ENCODE data around the gene CDH18. TPM values are rescaled to one million over a fixed set of nuclear protein-coding genes. Genes with fewer than 3 reads are reported as not detected.

Gene CDH18
- total and polyA plus RNA-seq, 2 of the 4 experiments (the other 2 are of a cell fraction): 0.24 to 1.1 TPM

DNA sequence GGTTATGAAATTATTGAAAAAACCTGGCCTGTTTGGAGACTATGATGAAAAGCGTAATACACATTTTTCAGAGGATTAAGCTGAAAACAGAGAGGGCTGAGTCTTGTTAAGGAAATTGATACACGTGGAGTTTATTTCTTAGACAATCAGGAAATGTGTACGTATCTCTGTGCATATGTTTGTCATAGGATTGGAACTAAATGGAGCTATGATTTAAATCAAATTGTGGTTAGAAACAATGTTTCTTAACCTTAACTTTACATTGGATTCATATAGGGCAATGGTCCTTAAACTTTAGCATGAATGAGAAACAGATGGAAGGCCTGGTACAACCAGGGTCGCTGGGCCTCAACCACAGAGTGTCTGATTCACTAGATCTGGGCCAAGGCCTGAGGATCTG lies 451.6 kb downstream of the CDH18 start:
- Histone ChIP-seq H3K79me1 (ENCODE audit: low read depth in 1 of 2, low read length in 2 of 2) (no peaks in the 10 kb centered on the region), H2AK5ac (ENCODE audit: low read depth, low read length) (no peak overlapping the region), H2AK9ac (replicated peaks; ENCODE audit: low read depth, low read length, poor library complexity) (no peak overlapping the region), H4K20me1 (ENCODE audit: insufficient read depth, low read length) (no peaks in the 10 kb centered on the region), H3K9ac (ENCODE audit: low read depth, low read length) (no peak overlapping the region), H3K23ac (ENCODE audit: low read depth, low read length) (no peak overlapping the region), H3K14ac (replicated peaks; ENCODE audit: low read depth, low read length) (no peak overlapping the region), H3K56ac (ENCODE audit: extremely low read depth, insufficient read depth, low read length) (no peak overlapping the region), H3K9me1 (ENCODE audit: insufficient read depth, low read length) (no peaks in the 10 kb centered on the region), H2BK20ac (ENCODE audit: low read depth, low read length) (no peak overlapping the region), H4K8ac (ENCODE audit: low read depth in 2 of 2, low read length in 2 of 2) (no peak overlapping the region), H2BK15ac (ENCODE audit: low read depth, low read length) (no peak overlapping the region), H3K27ac (ENCODE audit: insufficient read depth, low read length) (no peak overlapping the region), H3K4me1 (ENCODE audit: control insufficient read depth, insufficient read depth, low read length) (no peaks in the 10 kb centered on the region), H3K4ac (ENCODE audit: low read depth, low read length) (no peak overlapping the region), H4K5ac (ENCODE audit: low read depth, low read length) (no peak overlapping the region), H2BK5ac (ENCODE audit: low read depth, low read length, poor library complexity, severe bottlenecking) (no peak overlapping the region), H4K91ac (ENCODE audit: insufficient read depth, low read depth, low read length) (no peak overlapping the region), H3K4me3 (ENCODE audit: insufficient read depth, low read depth, low read length) (no peak overlapping the region), H3K4me2 (ENCODE audit: low read depth, low read length) (no peak overlapping the region), H2BK120ac (ENCODE audit: low read depth, low read length) (no peak overlapping the region), H2AFZ (replicated peaks; ENCODE audit: low read length, poor library complexity) (no peak overlapping the region), H3K36me3 (ENCODE audit: control insufficient read depth, insufficient read depth, low read length) (no peaks in the 10 kb centered on the region), H3K18ac (ENCODE audit: low read depth, low read length) (no peak overlapping the region), H3K9me3 (ENCODE audit: control insufficient read depth, insufficient read depth, low read length) (peaks cover 5% of the 10 kb centered on the region; the same call in 1 of the 2 replicates), H3K27me3 (ENCODE audit: control insufficient read depth, insufficient read depth, low read length) (no peaks in the 10 kb centered on the region)
- ChIA-PET POLR2A (ENCODE audit: unreplicated experiment) (no interaction called here), CTCF (no interaction called here)
- intact Hi-C loops (cut with micrococcal nuclease): no loop called here
- no TSS peak for BruUV-seq (replicated peaks)
- dilution Hi-C loops (cut with HindIII; ENCODE audit: low sequenced_read_pairs, unreplicated experiment): no loop called here
- ATAC-seq (ENCODE audit: low read depth): no peak
- TF ChIP-seq RFX5 (IDR thresholded peaks at IDR 0.05; ENCODE audit: low read depth, low read length): no peak
- no peak for TF ChIP-seq RCOR1 (IDR thresholded peaks at IDR 0.05; ENCODE audit: insufficient replicate concordance, low read length)
- no peak for TF ChIP-seq CHD1 (IDR thresholded peaks at IDR 0.05; ENCODE audit: low read depth, low read length)
- TF ChIP-seq POLR2A (IDR thresholded peaks at IDR 0.05; ENCODE audit: low read depth, low read length): no peak
- no peak for TF ChIP-seq MAZ (IDR thresholded peaks at IDR 0.05; ENCODE audit: borderline replicate concordance, low read depth, low read length)
- no peak for TF ChIP-seq ELK1 (IDR thresholded peaks at IDR 0.05; ENCODE audit: borderline replicate concordance, low read depth, low read length)
- no peak for TF ChIP-seq MXI1 (IDR thresholded peaks at IDR 0.05; ENCODE audit: borderline replicate concordance, low read depth, low read length)
- no peak for TF ChIP-seq CTCF (conservative IDR thresholded peaks at IDR 0.05; ENCODE audit: low read depth, low read length)
- no peak for TF ChIP-seq MAFK (IDR thresholded peaks at IDR 0.05; ENCODE audit: low read depth, low read length)
- TF ChIP-seq SMC3 (IDR thresholded peaks at IDR 0.05; ENCODE audit: low read depth, low read length): no peak
- TF ChIP-seq, protein P1, sequence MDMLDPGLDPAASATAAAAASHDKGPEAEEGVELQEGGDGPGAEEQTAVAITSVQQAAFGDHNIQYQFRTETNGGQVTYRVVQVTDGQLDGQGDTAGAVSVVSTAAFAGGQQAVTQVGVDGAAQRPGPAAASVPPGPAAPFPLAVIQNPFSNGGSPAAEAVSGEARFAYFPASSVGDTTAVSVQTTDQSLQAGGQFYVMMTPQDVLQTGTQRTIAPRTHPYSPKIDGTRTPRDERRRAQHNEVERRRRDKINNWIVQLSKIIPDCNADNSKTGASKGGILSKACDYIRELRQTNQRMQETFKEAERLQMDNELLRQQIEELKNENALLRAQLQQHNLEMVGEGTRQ (IDR thresholded peaks at IDR 0.05; ENCODE audit: low read depth, low read length): no peak
- no peak for TF ChIP-seq RAD21 (IDR thresholded peaks at IDR 0.05; ENCODE audit: low read length)
- TF ChIP-seq BHLHE40 (IDR thresholded peaks at IDR 0.05; ENCODE audit: low read depth, low read length): no peak
- TF ChIP-seq CEBPB (IDR thresholded peaks at IDR 0.05; ENCODE audit: low read depth, low read length): no peak
- TF ChIP-seq FOS (IDR thresholded peaks at IDR 0.05; ENCODE audit: low read depth, low read length): no peak
- TF ChIP-seq NFE2L2 (IDR thresholded peaks at IDR 0.05; ENCODE audit: low read depth, low read length): no peak
- DNase-seq: no peak
- in situ Hi-C loops (cut with MboI; ENCODE audit: low sequenced_read_pairs): no loop called here
- WGBS, 2 experiments (ENCODE audit: extremely low coverage in 2 of 2, insufficient read length in 1 of 2): 14% methylated on average over 1 of the region's 4 CpGs; no CpG with 5 or more reads in 1 of the 2 experiments
